Tibial nerve (tissue), 4 donors: Measurements from ENCODE around the gene OXCT1.

Source experiments
- CTCF ChIP-seq, 5 experiments: fragments of 200-600 bp in 3 of 5; fragments of 450-650 bp in 2 of 5; sonication (generic) in 3 of 5; IDR thresholded peaks; one replicate each; pipeline ENCODE4 v1.5.1; 2016 to 2019; ENCODE audit warnings: antibody characterized with exemption in 5 of 5, mild to moderate bottlenecking in 3 of 5, moderate library complexity in 2 of 5
- EP300 ChIP-seq, 2 donors: sonication (generic); formaldehyde crosslinking; IDR thresholded peaks; one replicate each; pipeline ENCODE4 v1.6.1; 2017; ENCODE audit warnings: antibody characterized with exemption in 2 of 2, mild to moderate bottlenecking in 1 of 2

DNA sequence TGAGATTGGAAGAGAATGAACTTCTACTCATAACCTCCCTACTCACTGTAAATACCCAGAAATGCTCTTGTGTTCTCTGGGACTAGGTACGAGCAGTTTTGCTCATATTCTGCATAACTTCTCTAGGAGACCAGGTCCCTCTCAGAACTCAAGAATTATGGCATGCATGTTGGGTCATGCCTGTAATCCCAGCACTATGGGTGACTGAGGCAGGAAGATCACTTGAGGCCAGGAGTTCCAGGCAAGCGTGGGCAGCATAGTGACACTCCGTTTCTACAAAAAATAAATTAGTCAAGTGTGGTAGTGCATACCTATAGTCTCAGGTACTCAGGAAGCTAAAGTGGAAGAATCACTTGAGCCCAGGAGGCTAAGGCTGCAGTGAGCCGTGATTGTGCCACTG is 141.9 kb downstream of the OXCT1 start:
- TF ChIP-seq CTCF (IDR thresholded peaks at IDR 0.05) (no peak), EP300 (IDR thresholded peaks at IDR 0.05) (no peak)
